SU-DHL-6 (cell line): ENCODE measurements around the gene CYLD.

ENCODE experiments used
- H2AFZ ChIP-seq: fragments of 200-600 bp; sonication (generic); 2 replicates; pipeline ENCODE4 v1.6.1; 2014; ENCODE audit warnings: low read depth, mild to moderate bottlenecking, moderate library complexity, mixed read lengths, antibody characterized with exemption, low read length; ENCODE audit not compliant: severe bottlenecking
- H3F3A ChIP-seq: fragments of 200-600 bp; shearing (Covaris generic); 2 replicates; pipeline ENCODE4 v1.6.0; 2016; ENCODE audit warnings: antibody characterized with exemption, mild to moderate bottlenecking; ENCODE audit not compliant: insufficient read depth
- H3K27ac ChIP-seq: fragments of 200-600 bp; sonication (generic); 2 replicates; pipeline ENCODE4 v1.5.1; 2016; ENCODE audit warnings: low read depth, mild to moderate bottlenecking, low read length, moderate library complexity, mixed read lengths
- H3K27me3 ChIP-seq: fragments of 200-600 bp; sonication (generic), shearing (Covaris generic); 2 replicates; pipeline ENCODE4 v1.6.0; 2014; ENCODE audit warnings: mild to moderate bottlenecking, low read length
- H3K36me3 ChIP-seq: fragments of 200-600 bp; sonication (generic); 2 replicates; pipeline ENCODE4 v1.6.1; 2014; ENCODE audit warnings: mild to moderate bottlenecking, low read length, mixed read lengths
- H3K4me2 ChIP-seq: fragments of 300-600, 200-600 bp; shearing (Covaris generic), sonication (generic); 2 replicates; pipeline ENCODE4 v1.6.0; 2014; ENCODE audit warnings: low read length, low read depth, mild to moderate bottlenecking; ENCODE audit not compliant: poor library complexity, severe bottlenecking
- H3K4me3 ChIP-seq: fragments of 200-600 bp; sonication (generic); 2 replicates; pipeline ENCODE4 v1.5.1; 2014; ENCODE audit warnings: antibody characterized with exemption, low read length, mild to moderate bottlenecking, mixed read lengths; ENCODE audit not compliant: insufficient read depth, poor library complexity, severe bottlenecking
- H3K79me2 ChIP-seq: fragments of 200-600 bp; sonication (generic); 2 replicates; pipeline ENCODE4 v1.6.1; 2014; ENCODE audit warnings: mild to moderate bottlenecking, low read length, moderate library complexity; ENCODE audit not compliant: insufficient read depth
- H3K9ac ChIP-seq: fragments of 200-600 bp; sonication (generic); 2 replicates; pipeline ENCODE4 v1.7.0; 2014; ENCODE audit warnings: mild to moderate bottlenecking, low read length
- H3K9me2 ChIP-seq: fragments of 200-600 bp; sonication (generic); replicated peaks from 2 replicates; pipeline ENCODE4 v1.6.1; 2014; ENCODE audit warnings: low read length; ENCODE audit not compliant: insufficient read depth
- H3K9me3 ChIP-seq: fragments of 200-600 bp; sonication (generic); 2 replicates; pipeline ENCODE4 v1.6.1; 2014; ENCODE audit warnings: low read length, mixed read lengths; ENCODE audit not compliant: insufficient read depth
- H4K20me1 ChIP-seq: fragments of 200-600 bp; sonication (generic); 2 replicates; pipeline ENCODE4 v1.6.1; 2014; ENCODE audit warnings: low read depth, mild to moderate bottlenecking, antibody characterized with exemption, low read length, moderate library complexity, mixed read lengths
- CTCF ChIP-seq: fragments of 200-600 bp; sonication (generic); IDR thresholded peaks from one replicate; pipeline ENCODE4 v1.5.1; 2017; ENCODE audit warnings: antibody characterized with exemption, mild to moderate bottlenecking, low read length, moderate library complexity; ENCODE audit not compliant: insufficient read depth, poor library complexity, severe bottlenecking
- EZH2phosphoT487 ChIP-seq: fragments of 200-600 bp; sonication (generic), shearing (Covaris generic); conservative IDR thresholded peaks from 2 replicates; pipeline ENCODE4 v1.6.1; 2018; ENCODE audit warnings: mild to moderate bottlenecking, antibody characterized with exemption, low read length, moderate library complexity, mixed read lengths

Gene CYLD

GRCh38 chr16:50778284-50779163, 36.6 kb downstream of the CYLD start:
- Histone ChIP-seq H4K20me1 (no peaks in the 10 kb centered on the region), H3K9ac (no peak overlapping the region), H3K27me3 (no peaks in the 10 kb centered on the region), H3K9me3 (no peaks in the 10 kb centered on the region), H3K36me3 (no peaks in the 10 kb centered on the region), H3K27ac (no peak overlapping the region), H3F3A (no peaks in the 10 kb centered on the region), H3K4me3 (no peak overlapping the region), H3K79me2 (no peaks in the 10 kb centered on the region), H3K9me2 (no peaks in the 10 kb centered on the region), H3K4me2 (no peak overlapping the region), H2AFZ (no peak overlapping the region)
- TF ChIP-seq EZH2phosphoT487 (no peak), CTCF (no peak)

DNA sequence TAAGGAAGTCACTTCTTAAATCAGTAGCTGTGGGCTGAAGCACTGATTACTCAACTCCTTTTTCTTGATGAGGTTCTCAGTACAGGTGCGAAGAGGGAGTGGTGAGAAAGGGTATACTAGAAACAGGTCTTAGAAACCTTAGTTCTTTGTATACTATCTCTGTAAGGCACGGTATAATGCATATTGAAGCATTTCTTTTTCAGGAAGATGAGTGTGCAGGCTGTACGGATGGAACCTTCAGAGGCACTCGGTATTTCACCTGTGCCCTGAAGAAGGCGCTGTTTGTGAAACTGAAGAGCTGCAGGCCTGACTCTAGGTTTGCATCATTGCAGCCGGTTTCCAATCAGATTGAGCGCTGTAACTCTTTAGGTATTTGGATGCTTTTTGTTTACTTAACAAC, 39.2 kb downstream of the CYLD start:
- Histone ChIP-seq H3K27ac (no peak overlapping the region), H3K9me2 (no peaks in the 10 kb centered on the region), H3K4me2 (no peak overlapping the region), H3K4me3 (no peak overlapping the region), H3K9me3 (no peaks in the 10 kb centered on the region), H4K20me1 (no peaks in the 10 kb centered on the region), H3K79me2 (no peaks in the 10 kb centered on the region), H3K9ac (no peak overlapping the region), H2AFZ (no peak overlapping the region), H3F3A (no peaks in the 10 kb centered on the region), H3K36me3 (0 out of 2 replicates have a peak, but pooled peaks cover 4% of the 10 kb centered on the region), H3K27me3 (no peaks in the 10 kb centered on the region)
- TF ChIP-seq CTCF (no peak), EZH2phosphoT487 (no peak)

DNA sequence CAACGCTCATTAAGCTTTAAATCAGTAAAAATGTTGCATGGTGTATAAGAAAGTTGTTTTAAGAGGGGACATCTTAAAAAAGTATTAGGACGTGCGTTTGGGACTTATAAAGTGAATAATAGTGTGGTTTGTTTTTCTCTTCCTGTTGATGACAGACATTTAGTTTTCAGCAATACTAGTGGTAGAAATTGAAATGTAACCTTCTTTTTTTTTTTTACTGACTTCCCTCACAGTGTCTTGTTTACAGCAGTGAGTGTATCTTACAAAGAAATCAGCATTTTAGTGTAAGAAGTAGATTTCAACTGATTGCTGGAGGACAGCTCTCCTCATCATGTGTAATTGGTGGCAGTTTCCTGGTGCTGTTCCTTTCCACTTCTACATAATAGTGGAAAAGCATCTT, 39.6 kb downstream of the CYLD start:
- Histone ChIP-seq H4K20me1 (no peaks in the 10 kb centered on the region), H3K9me2 (no peaks in the 10 kb centered on the region), H3K27ac (no peak overlapping the region), H2AFZ (no peak overlapping the region), H3K36me3 (0 out of 2 replicates have a peak, but pooled peaks cover 4% of the 10 kb centered on the region), H3K9me3 (no peaks in the 10 kb centered on the region), H3K9ac (no peak overlapping the region), H3K27me3 (no peaks in the 10 kb centered on the region), H3K79me2 (no peaks in the 10 kb centered on the region), H3K4me2 (no peak overlapping the region), H3K4me3 (no peak overlapping the region), H3F3A (no peaks in the 10 kb centered on the region)
- TF ChIP-seq CTCF: no peak
